Upper lobe of right lung (tissue), 1 donor: ENCODE data around the gene PPY. TPM values are rescaled to one million over a fixed set of nuclear protein-coding genes. Genes with fewer than 3 reads are reported as not detected.

Experiments used
- ATAC-seq: fragments of 200-7000 bp; cut with Tn5 transposase; one replicate; pipeline ENCODE4 v1.9.1; 2020; ENCODE audit warnings: mild to moderate bottlenecking, moderate library complexity
- DNase-seq: peaks from one replicate; pipeline ENCODE4 v3.0.0-alpha.2; 2020
- H3K27ac ChIP-seq: fragments of 200-600 bp; one replicate; pipeline ENCODE4 v1.8.0; 2022
- H3K27me3 ChIP-seq: fragments of 200-600 bp; one replicate; pipeline ENCODE4 v1.8.0; 2022; ENCODE audit warnings: mild to moderate bottlenecking
- H3K36me3 ChIP-seq: fragments of 200-600 bp; one replicate; pipeline ENCODE4 v1.8.0; 2022
- H3K4me1 ChIP-seq: fragments of 200-600 bp; one replicate; pipeline ENCODE4 v1.8.0; 2022
- H3K4me3 ChIP-seq: fragments of 200-600 bp; one replicate; pipeline ENCODE4 v1.8.0; 2022; ENCODE audit warnings: mild to moderate bottlenecking
- H3K9me3 ChIP-seq: fragments of 200-600 bp; one replicate; pipeline ENCODE4 v1.8.0; 2022
- intact Hi-C: fragments of 100-400 bp; cut with DNase I; formaldehyde crosslinking; loops from one replicate; pipeline ENCODE4 v1.11.0; 2022
- long read RNA-seq: library from polyadenylated mRNA; unstranded; transcript quantifications from one replicate; pipeline ENCODE4 v2.0.0, GENCODE V29; 2021
- total RNA-seq: library from RNA; stranded (reverse); fragmentation: NEBNext Ultra II Directional; extraction: Animal tissue kit (Norgen Biotek cat#: 25700); gene quantifications from one replicate; pipeline ENCODE4 v1.2.1, GENCODE V29; 2021
- TF ChIP-seq, protein P1 (sequence below): fragments of 200-600 bp; IDR thresholded peaks from one replicate; pipeline ENCODE4 v1.8.0; 2022; ENCODE audit warnings: antibody characterized with exemption
- donor health status: DM: no; HTN: yes; CAD: no; lungs with severe emphysema.

The PPY gene, protein sequence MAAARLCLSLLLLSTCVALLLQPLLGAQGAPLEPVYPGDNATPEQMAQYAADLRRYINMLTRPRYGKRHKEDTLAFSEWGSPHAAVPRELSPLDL
- total RNA-seq: not detected
- long read RNA-seq: 0 reads

DNA sequence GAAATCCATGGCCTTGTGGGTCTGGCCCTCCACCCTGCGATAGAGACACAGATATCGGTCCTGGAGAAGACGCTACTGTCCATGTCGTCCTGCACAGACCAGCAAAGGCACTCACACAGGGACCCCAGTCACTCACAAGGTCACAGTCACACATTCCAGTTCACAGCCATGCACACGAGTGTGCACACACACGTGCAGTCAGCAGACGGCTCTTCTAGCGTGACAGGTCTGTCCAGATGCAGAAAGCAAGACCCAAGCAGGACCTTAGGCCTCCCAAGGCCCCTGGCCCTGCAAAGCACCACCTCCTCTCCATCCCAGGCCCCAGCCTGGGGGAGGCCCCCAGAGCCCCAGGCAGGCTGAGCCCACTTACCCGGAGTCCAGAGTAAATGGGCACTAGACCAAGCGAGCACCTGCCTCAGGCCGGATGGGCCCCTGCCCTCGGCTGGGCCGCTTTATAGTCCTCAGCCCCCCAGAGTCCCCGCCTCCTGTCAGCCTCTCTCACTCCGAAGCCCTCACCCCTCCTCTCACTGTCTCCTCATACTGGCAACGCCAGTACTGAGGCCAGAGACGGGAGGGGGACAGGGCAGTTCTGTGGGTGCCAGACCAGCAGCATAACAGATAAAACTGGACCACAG is at the start of gene PPY:
Gene PPY, minus strand, starts transcription at position 426 of the 635 bp plus-strand sequence. CDS start 822 bp downstream, outside the sequence.
- ATAC-seq: no peak
- Histone ChIP-seq H3K36me3 (no peaks in the 10 kb centered on the region), H3K27ac (no peak within 1 kb of the TSS), H3K9me3 (no peaks in the 10 kb centered on the region), H3K4me3 (no peak within 1 kb of the TSS), H3K4me1 (peaks cover 5% of the 10 kb centered on the region), H3K27me3 (peaks cover 20% of the 10 kb centered on the region)
- TF ChIP-seq, protein P1, sequence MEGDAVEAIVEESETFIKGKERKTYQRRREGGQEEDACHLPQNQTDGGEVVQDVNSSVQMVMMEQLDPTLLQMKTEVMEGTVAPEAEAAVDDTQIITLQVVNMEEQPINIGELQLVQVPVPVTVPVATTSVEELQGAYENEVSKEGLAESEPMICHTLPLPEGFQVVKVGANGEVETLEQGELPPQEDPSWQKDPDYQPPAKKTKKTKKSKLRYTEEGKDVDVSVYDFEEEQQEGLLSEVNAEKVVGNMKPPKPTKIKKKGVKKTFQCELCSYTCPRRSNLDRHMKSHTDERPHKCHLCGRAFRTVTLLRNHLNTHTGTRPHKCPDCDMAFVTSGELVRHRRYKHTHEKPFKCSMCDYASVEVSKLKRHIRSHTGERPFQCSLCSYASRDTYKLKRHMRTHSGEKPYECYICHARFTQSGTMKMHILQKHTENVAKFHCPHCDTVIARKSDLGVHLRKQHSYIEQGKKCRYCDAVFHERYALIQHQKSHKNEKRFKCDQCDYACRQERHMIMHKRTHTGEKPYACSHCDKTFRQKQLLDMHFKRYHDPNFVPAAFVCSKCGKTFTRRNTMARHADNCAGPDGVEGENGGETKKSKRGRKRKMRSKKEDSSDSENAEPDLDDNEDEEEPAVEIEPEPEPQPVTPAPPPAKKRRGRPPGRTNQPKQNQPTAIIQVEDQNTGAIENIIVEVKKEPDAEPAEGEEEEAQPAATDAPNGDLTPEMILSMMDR: no peak
- intact Hi-C loops: loop anchor here (10.0 kb wide), 1 partner anchor 53 kb away; no protein-coding TSS in a partner anchor
- no peak for DNase-seq

DNA sequence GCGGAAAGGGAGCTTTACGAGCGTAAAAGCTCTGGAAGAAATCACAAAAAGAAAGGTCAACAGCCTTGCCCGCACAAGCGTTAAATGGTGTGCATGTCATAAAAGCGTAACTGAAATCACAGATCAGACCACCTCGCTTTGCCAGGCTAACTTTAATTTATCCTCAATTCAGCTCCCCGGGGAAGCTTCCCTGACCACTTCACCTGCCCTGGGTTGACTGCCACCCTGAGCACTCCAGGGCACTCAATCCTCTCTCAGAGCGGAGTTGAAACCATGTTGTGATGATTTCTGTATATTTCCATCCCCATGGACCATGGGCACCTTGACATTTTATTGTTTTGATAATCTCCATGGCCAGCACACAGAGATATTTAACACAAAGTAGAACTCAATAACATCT is 46.0 kb upstream of the PPY start:
- Histone ChIP-seq H3K36me3 (no peaks in the 10 kb centered on the region), H3K9me3 (no peaks in the 10 kb centered on the region), H3K27ac (no peak overlapping the region), H3K27me3 (peaks cover 17% of the 10 kb centered on the region), H3K4me3 (no peak overlapping the region), H3K4me1 (peaks cover 8% of the 10 kb centered on the region)
- no peak for ATAC-seq
- intact Hi-C loops: no loop called here
- TF ChIP-seq, protein P1: no peak
- DNase-seq: no peak

DNA sequence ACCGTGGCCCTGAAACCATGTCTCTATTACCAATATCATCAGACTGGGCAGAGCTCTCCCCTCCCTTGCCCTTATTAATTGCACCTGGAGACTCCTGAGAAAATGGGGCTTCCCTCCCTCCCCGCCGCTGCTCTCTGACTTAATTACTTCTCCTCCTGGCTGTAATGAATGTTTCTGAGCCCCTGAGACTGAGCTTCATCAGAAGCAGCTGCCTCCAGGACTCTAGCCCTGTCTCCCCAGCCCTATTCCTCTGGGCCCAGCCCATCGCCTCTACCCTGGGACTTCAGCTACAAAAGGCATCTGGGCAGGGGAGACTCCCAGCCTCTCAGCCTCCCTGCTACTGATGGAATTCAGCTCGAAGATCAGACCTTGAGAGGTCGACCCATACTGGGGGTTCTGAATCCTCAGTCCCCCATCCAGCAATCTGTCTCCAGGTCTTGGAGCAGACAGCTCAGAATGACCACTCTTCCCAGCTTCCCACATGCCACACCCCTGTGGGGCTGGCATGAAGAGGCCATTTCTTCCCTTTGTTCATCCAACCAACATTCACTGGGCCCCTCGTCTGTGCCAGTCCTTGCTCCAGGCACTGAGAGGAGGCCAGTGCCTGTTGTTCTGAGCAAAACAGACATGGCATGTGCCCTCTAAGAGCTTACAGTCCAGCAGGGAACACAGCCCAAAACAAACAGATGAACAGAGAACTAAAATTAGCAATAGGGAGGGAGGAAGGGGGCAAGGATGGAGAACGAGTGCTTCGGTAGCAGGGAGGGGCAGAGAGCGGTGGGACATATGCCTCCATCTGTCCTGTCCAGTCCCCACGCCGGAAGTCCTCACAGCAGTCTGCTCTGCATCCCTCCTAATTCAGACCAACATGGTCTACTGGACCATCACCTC is 45.1 kb upstream of the PPY start:
- no peaks in the 10 kb centered on the region for H3K36me3 ChIP-seq

DNA sequence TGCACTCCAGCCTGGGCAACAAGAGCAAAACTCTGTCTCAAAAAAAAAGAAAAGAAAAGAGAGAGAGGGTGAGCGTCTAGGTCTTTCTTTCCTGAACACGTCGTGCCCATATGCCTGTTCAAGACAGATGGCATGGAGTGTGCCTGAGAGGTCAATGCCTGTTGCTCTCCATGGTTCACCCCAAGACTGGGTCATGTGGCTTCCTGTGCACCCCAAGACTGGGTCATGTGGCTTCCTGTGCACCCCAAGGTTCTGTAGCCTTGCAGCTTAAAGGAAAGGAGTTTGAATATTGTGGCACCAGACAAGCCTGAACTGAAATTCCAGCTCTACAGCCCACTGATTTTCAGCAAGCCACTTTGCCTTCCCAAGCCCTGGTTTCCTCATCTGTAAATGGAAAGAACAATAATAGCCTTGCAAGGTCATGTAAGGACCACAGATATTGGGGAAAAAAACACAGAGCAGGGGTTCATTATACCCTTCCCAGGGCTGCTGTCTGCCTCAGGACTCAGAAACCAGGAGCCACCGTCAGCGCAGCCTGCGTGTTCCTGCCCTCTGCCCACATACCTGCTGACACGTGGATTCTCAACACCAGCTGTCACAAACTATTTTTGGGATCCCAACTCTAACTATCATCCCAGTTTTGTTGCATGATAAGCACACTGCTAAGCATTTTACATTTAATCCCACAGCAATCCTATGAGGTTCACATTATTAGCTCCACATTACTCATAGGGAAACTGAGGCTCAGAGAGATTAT is 44.1 kb upstream of the PPY start:
- H3K9me3 ChIP-seq: no peaks in the 10 kb centered on the region
- ATAC-seq (no peak), DNase-seq (no peak)
- peaks cover 36% of the 10 kb centered on the region for H3K27me3 ChIP-seq
- peaks cover 9% of the 10 kb centered on the region for H3K4me1 ChIP-seq
- TF ChIP-seq, protein P1: no peak
- H3K27ac ChIP-seq: no peak overlapping the region
- intact Hi-C loops: no loop called here
- H3K4me3 ChIP-seq: no peak overlapping the region
- H3K36me3 ChIP-seq: no peaks in the 10 kb centered on the region

More for the DNA sequence above, 45.1 kb upstream of the PPY start:
- Histone ChIP-seq H3K27me3 (peaks cover 26% of the 10 kb centered on the region), H3K27ac (no peak overlapping the region), H3K9me3 (no peaks in the 10 kb centered on the region), H3K4me1 (peaks cover 9% of the 10 kb centered on the region), H3K4me3 (no peak overlapping the region)
- DNase-seq (no peak), ATAC-seq (no peak)
- TF ChIP-seq, protein P1: no peak
- intact Hi-C loops: no loop called here

DNA sequence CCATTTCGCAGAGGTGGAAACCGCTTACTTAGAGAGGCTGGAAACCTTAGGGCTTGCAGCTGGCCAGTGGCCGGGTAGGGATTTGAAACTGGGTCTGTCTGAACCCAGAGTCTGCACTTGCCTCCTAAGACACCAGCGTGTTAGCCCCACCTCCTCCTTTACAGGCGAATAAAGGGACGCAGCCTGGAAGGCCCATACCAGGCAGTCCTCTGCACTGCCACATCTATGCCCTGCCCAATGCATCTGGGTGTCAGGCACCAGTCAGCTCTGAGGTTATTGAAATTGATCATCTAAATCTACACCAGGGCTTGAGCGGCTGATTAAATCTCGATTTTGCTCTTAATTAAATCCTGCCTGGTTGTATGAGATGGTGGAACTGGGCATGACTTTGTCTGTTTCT is 42.2 kb upstream of the PPY start:
- intact Hi-C loops: no loop called here
- no peaks in the 10 kb centered on the region for H3K9me3 ChIP-seq
- TF ChIP-seq, protein P1: no peak
- ATAC-seq (peak; percentile 42), DNase-seq (no peak)
- H3K4me3 ChIP-seq: peak overlapping the region; percentile 49
- H3K27ac ChIP-seq: no peak overlapping the region
- peaks cover 37% of the 10 kb centered on the region for H3K27me3 ChIP-seq
- peaks cover 9% of the 10 kb centered on the region for H3K4me1 ChIP-seq
- H3K36me3 ChIP-seq: no peaks in the 10 kb centered on the region
